HepG2 (cell line): ENCODE results near the gene ROM1. TPM values are rescaled to one million over a fixed set of nuclear protein-coding genes. Genes with fewer than 3 reads are reported as not detected.

ENCODE experiments used
- ATAC-seq: fragments of 200-7000 bp; cut with Tn5 transposase; 3 replicates; pipeline ENCODE4 v1.9.1; 2020; ENCODE audit warnings: mild to moderate bottlenecking, moderate library complexity
- BruUV-seq: library from RNA; stranded (reverse); fragments of 400-500 nt; replicated peaks from 2 replicates; lab custom pipeline; 2021; lab: Mats Ljungman, UMichigan
- CTCF ChIA-PET: fragments of 300-600 bp; formaldehyde crosslinking; extraction: SDS; loops from one replicate; lab custom pipeline; 2021; ENCODE audit warnings: low total read pairs, inconsistent platforms, low intra/inter-chr PET ratio; lab: Yijun Ruan, JAX
- POLR2A ChIA-PET: fragments of 350-600 bp; sonication (Branson Sonifier 250); formaldehyde crosslinking; loops from one replicate; lab custom pipeline; 2020; ENCODE audit warnings: antibody characterized with exemption, inconsistent platforms; lab: Yijun Ruan, JAX
- DNase-seq: peaks from one replicate; pipeline ENCODE4 v3.0.0-alpha.2; 2015; ENCODE audit warnings: low spot score
- FAIRE-seq: peaks from 3 replicates; lab custom pipeline; 2011; peaks lifted over from hg19 to GRCh38; lab: Jason Lieb, UNC
- H2AFZ ChIP-seq: one replicate; pipeline ENCODE4 v1.6.1; 2011; ENCODE audit warnings: low read length, inconsistent platforms
- H3K27ac ChIP-seq: fragments of 300-600 bp; 3 replicates; pipeline ENCODE4 v1.8.0; 2011; ENCODE audit warnings: mixed run types, mild to moderate bottlenecking, mixed read lengths, low read length, inconsistent platforms; ENCODE audit not compliant: insufficient read depth; ENCODE audit errors: extremely low read length
- H3K27me3 ChIP-seq, 2 experiments: fragments of 200-600 bp in 1 of 2; 2 replicates in 1 of 2; 3 replicates in 1 of 2; pipeline versions ENCODE4 v1.6.0 to v1.8.0; 2011; ENCODE audit warnings: low read length in 2 of 2, mild to moderate bottlenecking in 2 of 2, moderate library complexity in 2 of 2, inconsistent platforms in 1 of 2; ENCODE audit not compliant: insufficient read depth in 2 of 2, control insufficient read depth in 1 of 2
- H3K36me3 ChIP-seq, 2 experiments: fragments of 200-600 bp in 1 of 2; replicated peaks in 1 of 2; 2 replicates in 1 of 2; 3 replicates in 1 of 2; pipeline versions ENCODE4 v1.5.1 to v1.8.0; 2011; ENCODE audit warnings: low read length in 2 of 2, inconsistent platforms in 1 of 2; ENCODE audit not compliant: insufficient read depth in 2 of 2, control insufficient read depth in 1 of 2
- H3K4me1 ChIP-seq: 2 replicates; pipeline ENCODE4 v1.5.1; 2012; ENCODE audit warnings: low read length, inconsistent platforms; ENCODE audit not compliant: insufficient read depth
- H3K4me2 ChIP-seq: 2 replicates; pipeline ENCODE4 v1.6.0; 2011; ENCODE audit warnings: low read depth, low read length, inconsistent platforms
- H3K4me3 ChIP-seq, 3 experiments: fragments of 200-600 bp in 1 of 3; sonication (generic), shearing (Covaris generic) in 1 of 3; replicated peaks in 1 of 3; 2 replicates each; pipeline ENCODE4 v1.5.1; 2011 to 2016; ENCODE audit warnings: low read length in 3 of 3, inconsistent platforms in 2 of 3, low read depth in 2 of 3, mild to moderate bottlenecking in 2 of 3, control low read depth in 1 of 3, mixed read lengths in 1 of 3; ENCODE audit not compliant: insufficient read depth in 1 of 3
- H3K79me2 ChIP-seq: one replicate; pipeline ENCODE4 v1.6.1; 2011; ENCODE audit warnings: low read length, inconsistent platforms; ENCODE audit not compliant: insufficient read depth
- H3K9ac ChIP-seq: 2 replicates; pipeline ENCODE4 v1.6.0; 2011; ENCODE audit warnings: mild to moderate bottlenecking, low read depth, low read length, inconsistent platforms; ENCODE audit not compliant: insufficient read depth
- H3K9me3 ChIP-seq: 2 replicates; pipeline ENCODE4 v1.5.1; 2012; ENCODE audit warnings: mild to moderate bottlenecking, low read length
- H4K20me1 ChIP-seq: 2 replicates; pipeline ENCODE4 v1.6.0; 2011; ENCODE audit warnings: inconsistent platforms, mild to moderate bottlenecking, low read length, moderate library complexity; ENCODE audit not compliant: insufficient read depth
- CEBPZ ChIP-seq: IDR thresholded peaks from 2 replicates; pipeline ENCODE4 v1.6.1; 2012; ENCODE audit warnings: low read length, improper control_type of control experiment
- HIC2 ChIP-seq: sonication (generic); formaldehyde crosslinking; IDR thresholded peaks from 2 replicates; pipeline ENCODE4 v1.9.0; 2022; ENCODE audit warnings: low read depth, missing genetic modification reagents
- HMGXB3 ChIP-seq: sonication (generic); formaldehyde crosslinking; IDR thresholded peaks from 2 replicates; pipeline ENCODE4 v1.4.0; 2020; ENCODE audit warnings: missing genetic modification reagents, borderline replicate concordance
- MAFK ChIP-seq, 2 experiments: IDR thresholded peaks in 1 of 2; conservative IDR thresholded peaks in 1 of 2; 2 replicates each; pipeline ENCODE4 v1.6.1; 2011; ENCODE audit warnings: improper control_type of control experiment in 2 of 2, low read length in 2 of 2
- SIN3A ChIP-seq: IDR thresholded peaks from 2 replicates; pipeline ENCODE4 v1.6.1; 2011; ENCODE audit warnings: low read depth, mild to moderate bottlenecking, control low read depth, low read length, borderline replicate concordance
- SIX1 ChIP-seq: sonication (generic); formaldehyde crosslinking; IDR thresholded peaks from 2 replicates; pipeline ENCODE4 v1.4.0; 2020; ENCODE audit warnings: missing genetic modification reagents, borderline replicate concordance
- ZNF138 ChIP-seq: sonication (generic); formaldehyde crosslinking; IDR thresholded peaks from 2 replicates; pipeline ENCODE4 v1.5.0; 2020; ENCODE audit warnings: mild to moderate bottlenecking, low read depth, missing genetic modification reagents
- ZNF503 ChIP-seq: sonication (generic); formaldehyde crosslinking; IDR thresholded peaks from 2 replicates; pipeline ENCODE4 v1.4.0; 2020; ENCODE audit warnings: missing genetic modification reagents
- ZNF737 ChIP-seq: sonication (generic); formaldehyde crosslinking; IDR thresholded peaks from 2 replicates; pipeline ENCODE4 v1.5.0; 2020; ENCODE audit warnings: missing genetic modification reagents, mild to moderate bottlenecking, borderline replicate concordance
- ZSCAN25 ChIP-seq: sonication (generic); formaldehyde crosslinking; IDR thresholded peaks from 2 replicates; pipeline ENCODE4 v1.8.0; 2022; ENCODE audit warnings: mild to moderate bottlenecking, missing genetic modification reagents
- WGBS: methylation state at CpG from one replicate; pipeline ENCODE4 v1.1.6; 2017; ENCODE audit warnings: low lambda C conversion rate; 5-methylcytosine and 5-hydroxymethylcytosine counted together
- in situ Hi-C: cut with HindIII; loops from 2 replicates; pipeline ENCODE4 v1.10.0; 2017; ENCODE audit warnings: low pct_unique_long_range_greater_than_20kb; ENCODE audit not compliant: extremely low pct_ligation_motif_present
- intact Hi-C: fragments of 100-400 bp; cut with micrococcal nuclease; formaldehyde crosslinking; loops from one replicate; pipeline ENCODE4 v1.10.0; 2022; ENCODE audit not compliant: unreplicated experiment
- polyA plus RNA-seq, 8 experiments: library from polyadenylated mRNA; depleted of rRNA in 3 of 8; stranded (reverse) in 7 of 8; unstranded in 1 of 8; fragments of >200 nt; fragmentation: Illumina TruSeq in 4 of 8; extraction: Trizol in 4 of 8; gene quantifications; 2 replicates each; pipeline versions ENCODE4 v1.2.1 to v1.2.3, GENCODE V29; 2011 to 2016; ENCODE audit warnings: low read depth in 4 of 8, missing spikeins in 1 of 8, mixed read lengths in 1 of 8; ENCODE audit not compliant: insufficient read depth in 1 of 8
- total RNA-seq, 5 experiments: library from RNA; depleted of rRNA; stranded (reverse); fragments of >200 nt; fragmentation: Illumina TruSeq; extraction: Trizol; gene quantifications; 2 replicates each; pipeline ENCODE4 v1.2.3, GENCODE V29; 2016; ENCODE audit warnings: low read depth in 1 of 5

ROM1 gene
- total and polyA plus RNA-seq, 2 of the 13 experiments (the other 11 are each of a cell fraction or from before 2014, with no cell fraction given) = 1.2 to 2.4 TPM

GRCh38 chr11:62645946-62646824, 33.1 kb downstream of the ROM1 start, which contains the start of gene GANAB:
Gene GANAB, minus strand, starts transcription at chr11:62646613. Its CDS starts 14 bp downstream, at chr11:62646599.
- FAIRE-seq = peak; percentile 64
- TF ChIP-seq ZNF503 (CRISPR knock-in tag) (no peak), ZNF138 (CRISPR knock-in tag) (no peak), SIX1 (no peak), HMGXB3 (CRISPR knock-in tag) (no peak; the same call in 1 of the 2 replicates), HIC2 (CRISPR knock-in tag) (no peak), SIN3A (peak; percentile 91; the same call in 1 of the 2 replicates), ZSCAN25 (CRISPR knock-in tag) (no peak), CEBPZ (no peak), ZNF737 (CRISPR knock-in tag) (no peak), MAFK (conservative IDR thresholded peaks at IDR 0.05 in 1 of 2, IDR thresholded peaks at IDR 0.05 in 1 of 2; ENCODE audit: low read length in 2 of 2) (no peak)

More at GRCh38 chr11:62645946-62646824, 33.1 kb downstream of the ROM1 start, which contains the start of gene GANAB:
- peak within 1 kb of the TSS; percentile 86 to 96 (median 90) for H3K4me3 ChIP-seq
- ATAC-seq (peak; percentile 94), DNase-seq (peak; percentile 95)
- H3K9ac ChIP-seq = peak within 1 kb of the TSS; percentile 100
- H3K9me3 ChIP-seq = no peaks in the 10 kb centered on the region
- peaks cover 53% of the 10 kb centered on the region for H3K4me1 ChIP-seq
- intact Hi-C loops (no loop called here), in situ Hi-C loops (no loop called here)
- H3K27me3 ChIP-seq = no peaks in the 10 kb centered on the region
- H3K4me2 ChIP-seq = peak within 1 kb of the TSS; percentile 77
- peak within 1 kb of the TSS; percentile 98 for H3K27ac ChIP-seq
- POLR2A ChIA-PET = interaction anchor here (0.7 to 5.0 kb wide), 20 partner anchors 10 to 831 kb away, joined by 3 to 98 read pairs (median 10); partner anchors contain the start of genes B3GAT3, C11orf98, CSKMT and EEF1G
- CTCF ChIA-PET = no interaction called here
- peaks cover 4 to 24% of the 10 kb centered on the region in 2 experiments; a peak in 3 of 5 replicates for H3K36me3 ChIP-seq
- WGBS = under 1% methylated on average over 37 of the region's 73 CpGs
- H3K79me2 ChIP-seq = peaks cover 37% of the 10 kb centered on the region
- BruUV-seq = TSS peak; percentile 75
- H2AFZ ChIP-seq = no peak within 1 kb of the TSS
- peaks cover 8% of the 10 kb centered on the region for H4K20me1 ChIP-seq
